ENCODE measurements around the gene CLMP. TPM values are rescaled to one million over a fixed set of nuclear protein-coding genes. Genes with fewer than 3 reads are reported as not detected.

Gene CLMP
- total RNA-seq, 1 experiment from 2014 or later: not detected

DNA sequence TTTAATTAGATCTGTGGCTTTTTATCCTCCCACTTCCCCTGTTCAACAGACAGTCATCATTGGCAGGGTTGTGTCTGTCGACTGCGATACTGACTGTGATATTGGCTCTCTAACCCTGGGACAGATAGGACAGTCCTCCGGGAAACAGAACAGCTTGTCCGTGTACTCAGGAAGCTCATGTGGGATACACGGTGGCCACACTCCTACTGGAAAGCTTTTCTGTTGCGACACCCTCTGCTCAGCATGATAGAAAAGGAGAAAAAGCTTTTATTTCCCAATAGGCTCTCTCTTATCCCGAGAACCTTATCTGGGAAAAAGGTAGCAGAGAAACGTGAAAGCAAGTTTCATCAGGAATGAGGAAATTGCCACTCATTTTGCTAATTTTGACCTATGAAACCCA lies 72.7 kb downstream of the CLMP start:
- H3K27ac Mint-ChIP-seq (ENCODE audit: unreplicated experiment): no peak overlapping the region
- H3K9me3 Mint-ChIP-seq (ENCODE audit: low read depth, unreplicated experiment): no peaks in the 10 kb centered on the region
- intact Hi-C loops (cut with micrococcal nuclease; ENCODE audit: unreplicated experiment): no loop called here
- peaks cover 20% of the 10 kb centered on the region for H3K4me1 Mint-ChIP-seq (ENCODE audit: low read depth, unreplicated experiment)
- TF ChIP-seq, protein P1, sequence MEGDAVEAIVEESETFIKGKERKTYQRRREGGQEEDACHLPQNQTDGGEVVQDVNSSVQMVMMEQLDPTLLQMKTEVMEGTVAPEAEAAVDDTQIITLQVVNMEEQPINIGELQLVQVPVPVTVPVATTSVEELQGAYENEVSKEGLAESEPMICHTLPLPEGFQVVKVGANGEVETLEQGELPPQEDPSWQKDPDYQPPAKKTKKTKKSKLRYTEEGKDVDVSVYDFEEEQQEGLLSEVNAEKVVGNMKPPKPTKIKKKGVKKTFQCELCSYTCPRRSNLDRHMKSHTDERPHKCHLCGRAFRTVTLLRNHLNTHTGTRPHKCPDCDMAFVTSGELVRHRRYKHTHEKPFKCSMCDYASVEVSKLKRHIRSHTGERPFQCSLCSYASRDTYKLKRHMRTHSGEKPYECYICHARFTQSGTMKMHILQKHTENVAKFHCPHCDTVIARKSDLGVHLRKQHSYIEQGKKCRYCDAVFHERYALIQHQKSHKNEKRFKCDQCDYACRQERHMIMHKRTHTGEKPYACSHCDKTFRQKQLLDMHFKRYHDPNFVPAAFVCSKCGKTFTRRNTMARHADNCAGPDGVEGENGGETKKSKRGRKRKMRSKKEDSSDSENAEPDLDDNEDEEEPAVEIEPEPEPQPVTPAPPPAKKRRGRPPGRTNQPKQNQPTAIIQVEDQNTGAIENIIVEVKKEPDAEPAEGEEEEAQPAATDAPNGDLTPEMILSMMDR (IDR thresholded peaks at IDR 0.05; ENCODE audit: unreplicated experiment): no peak
- no peak for DNase-seq
- CTCF ChIA-PET: interaction anchor here (0.7 kb wide), 1 partner anchor 377 kb away, joined by 5 read pairs; no protein-coding TSS in a partner anchor
- peaks cover 6% of the 10 kb centered on the region for H3K36me3 Mint-ChIP-seq (ENCODE audit: insufficient read depth, unreplicated experiment)
- no peaks in the 10 kb centered on the region for H3K27me3 Mint-ChIP-seq (ENCODE audit: unreplicated experiment)
- no peak overlapping the region for H3K4me3 Mint-ChIP-seq (ENCODE audit: low read depth, unreplicated experiment)
- no TSS peak for BruUV-seq (replicated peaks)

GRCh38 chr11:123116486-123116885 lies 78.6 kb downstream of the CLMP start:
- Mint-ChIP-seq H3K9me3 (ENCODE audit: low read depth, unreplicated experiment) (no peaks in the 10 kb centered on the region), H3K4me3 (ENCODE audit: low read depth, unreplicated experiment) (no peak overlapping the region), H3K36me3 (ENCODE audit: insufficient read depth, unreplicated experiment) (peaks cover 6% of the 10 kb centered on the region), H3K4me1 (ENCODE audit: low read depth, unreplicated experiment) (peaks cover 8% of the 10 kb centered on the region), H3K27ac (ENCODE audit: unreplicated experiment) (no peak overlapping the region), H3K27me3 (ENCODE audit: unreplicated experiment) (no peaks in the 10 kb centered on the region)
- TF ChIP-seq, protein P1 (IDR thresholded peaks at IDR 0.05; ENCODE audit: unreplicated experiment): no peak
- CTCF ChIA-PET: no interaction called here
- intact Hi-C loops (cut with micrococcal nuclease; ENCODE audit: unreplicated experiment): no loop called here
- no TSS peak for BruUV-seq (replicated peaks)
- DNase-seq: no peak

GRCh38 chr11:123111465-123111864 lies 83.6 kb downstream of the CLMP start:
- DNase-seq: peak; percentile 8
- no peaks in the 10 kb centered on the region for H3K36me3 Mint-ChIP-seq (ENCODE audit: insufficient read depth, unreplicated experiment)
- TF ChIP-seq, protein P1 (IDR thresholded peaks at IDR 0.05; ENCODE audit: unreplicated experiment): no peak
- H3K4me1 Mint-ChIP-seq (ENCODE audit: low read depth, unreplicated experiment): no peaks in the 10 kb centered on the region
- no TSS peak for BruUV-seq (replicated peaks)
- CTCF ChIA-PET: interaction anchor here (0.7 to 1.4 kb wide), 2 partner anchors 8 to 136 kb away, joined by 4 to 12 read pairs; no protein-coding TSS in a partner anchor
- H3K9me3 Mint-ChIP-seq (ENCODE audit: low read depth, unreplicated experiment): no peaks in the 10 kb centered on the region
- no peak overlapping the region for H3K4me3 Mint-ChIP-seq (ENCODE audit: low read depth, unreplicated experiment)
- intact Hi-C loops (cut with micrococcal nuclease; ENCODE audit: unreplicated experiment): loop anchor here (1.0 to 5.0 kb wide), 2 partner anchors 136 to 366 kb away; no protein-coding TSS in a partner anchor
- no peak overlapping the region for H3K27ac Mint-ChIP-seq (ENCODE audit: unreplicated experiment)
- H3K27me3 Mint-ChIP-seq (ENCODE audit: unreplicated experiment): no peaks in the 10 kb centered on the region

GRCh38 chr11:123110397-123110796 lies 84.7 kb downstream of the CLMP start:
- CTCF ChIA-PET: interaction anchor here (1.4 to 2.9 kb wide), 2 partner anchors 137 kb away, joined by 12 to 17 read pairs; no protein-coding TSS in a partner anchor

More at GRCh38 chr11:123110397-123110796, 84.7 kb downstream of the CLMP start:
- BruUV-seq (replicated peaks): no TSS peak
- no peaks in the 10 kb centered on the region for H3K4me1 Mint-ChIP-seq (ENCODE audit: low read depth, unreplicated experiment)
- H3K36me3 Mint-ChIP-seq (ENCODE audit: insufficient read depth, unreplicated experiment): no peaks in the 10 kb centered on the region
- no peak overlapping the region for H3K27ac Mint-ChIP-seq (ENCODE audit: unreplicated experiment)
- no peak for DNase-seq
- intact Hi-C loops (cut with micrococcal nuclease; ENCODE audit: unreplicated experiment): loop anchor here (5.0 kb wide), 1 partner anchor 367 kb away; no protein-coding TSS in a partner anchor
- TF ChIP-seq, protein P1 (IDR thresholded peaks at IDR 0.05; ENCODE audit: unreplicated experiment): no peak
- no peak overlapping the region for H3K4me3 Mint-ChIP-seq (ENCODE audit: low read depth, unreplicated experiment)
- H3K27me3 Mint-ChIP-seq (ENCODE audit: unreplicated experiment): no peaks in the 10 kb centered on the region
- no peaks in the 10 kb centered on the region for H3K9me3 Mint-ChIP-seq (ENCODE audit: low read depth, unreplicated experiment)

All from Calu3 (cell line).